LoVo (cell line): ENCODE data around the gene ARHGAP42.

ENCODE experiments used
- DNase-seq: peaks from one replicate; pipeline ENCODE4 v3.0.0-alpha.2; 2016; ENCODE audit warnings: low spot score

The ARHGAP42 gene

GRCh38 chr11:100681064-100681502 is 6.0 kb upstream of the ARHGAP42 start:
- DNase-seq: peak; percentile 78

- no peak for DNase-seq
These were observed 4.7 kb upstream of the ARHGAP42 start for GRCh38 chr11:100682247-100682969.

GRCh38 chr11:100683126-100683525 is 4.0 kb upstream of the ARHGAP42 start:
- no peak for DNase-seq

GRCh38 chr11:100684101-100685065 is 2.7 kb upstream of the ARHGAP42 start:
- DNase-seq: peak; percentile 47

- DNase-seq: no peak
These were observed 523 bp upstream of the ARHGAP42 start for GRCh38 chr11:100686476-100687053.

- DNase-seq: peak; percentile 81
These were observed 725 bp downstream of the ARHGAP42 start for GRCh38 chr11:100687630-100688395.

GRCh38 chr11:100689141-100689540 is 2.1 kb downstream of the ARHGAP42 start:
- no peak for DNase-seq

GRCh38 chr11:100691896-100692653 is 5.0 kb downstream of the ARHGAP42 start:
- peak; percentile 51 for DNase-seq

- DNase-seq: no peak
These were observed 8.8 kb downstream of the ARHGAP42 start for GRCh38 chr11:100695911-100696310.

- DNase-seq: no peak
These were observed 16.1 kb downstream of the ARHGAP42 start for GRCh38 chr11:100703139-100703538.

- no peak for DNase-seq
These were observed 16.9 kb downstream of the ARHGAP42 start for GRCh38 chr11:100703801-100704575.

GRCh38 chr11:100705447-100705846 is 18.4 kb downstream of the ARHGAP42 start:
- DNase-seq: no peak

GRCh38 chr11:100706179-100706578 is 19.1 kb downstream of the ARHGAP42 start:
- no peak for DNase-seq

GRCh38 chr11:100709233-100709957 is 22.3 kb downstream of the ARHGAP42 start:
- no peak for DNase-seq

GRCh38 chr11:100711984-100712383 is 24.9 kb downstream of the ARHGAP42 start:
- no peak for DNase-seq

- no peak for DNase-seq
These were observed 25.5 kb downstream of the ARHGAP42 start for GRCh38 chr11:100712583-100712982.

GRCh38 chr11:100715165-100715761 is 28.2 kb downstream of the ARHGAP42 start:
- DNase-seq: no peak

GRCh38 chr11:100716838-100717237 is 29.8 kb downstream of the ARHGAP42 start:
- DNase-seq: no peak

- no peak for DNase-seq
These were observed 32.3 kb downstream of the ARHGAP42 start for GRCh38 chr11:100719362-100719761.
